ENCODE results near the gene FBXL17.
A peak's percentile ranks its signal among the peaks of the same experiment; 100 is the strongest.

The FBXL17 gene

DNA sequence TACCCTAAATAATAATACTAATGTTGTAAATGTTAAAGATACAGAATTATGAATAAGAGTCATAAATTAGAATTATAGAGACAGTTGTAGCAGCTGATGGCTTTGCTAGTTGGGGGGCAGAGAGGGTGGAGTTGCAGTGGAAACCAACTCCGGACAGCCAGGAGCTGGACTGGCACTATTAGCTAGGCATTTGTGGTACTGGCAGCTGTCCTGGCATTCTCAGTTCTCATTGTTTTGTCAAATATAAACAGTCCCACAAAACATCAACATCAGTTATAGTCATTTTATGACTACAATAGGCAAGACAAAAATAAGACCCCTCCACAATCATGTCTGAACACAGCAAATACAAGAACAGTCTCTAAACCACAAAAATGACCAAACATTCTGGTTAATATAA, 2.8 kb upstream of the FBXL17 start:
- Histone ChIP-seq H3K4me1 (ENCODE audit: insufficient read depth, low read length) (peaks cover 1% of the 10 kb centered on the region; the same call in 1 of the 2 replicates), H3K9me3 (ENCODE audit: control insufficient read depth, insufficient read depth, low read length) (no peaks in the 10 kb centered on the region), H3K36me3 (ENCODE audit: insufficient read depth, low read length) (no peaks in the 10 kb centered on the region), H3K9ac (ENCODE audit: low read depth, low read length) (no peak overlapping the region)

DNA sequence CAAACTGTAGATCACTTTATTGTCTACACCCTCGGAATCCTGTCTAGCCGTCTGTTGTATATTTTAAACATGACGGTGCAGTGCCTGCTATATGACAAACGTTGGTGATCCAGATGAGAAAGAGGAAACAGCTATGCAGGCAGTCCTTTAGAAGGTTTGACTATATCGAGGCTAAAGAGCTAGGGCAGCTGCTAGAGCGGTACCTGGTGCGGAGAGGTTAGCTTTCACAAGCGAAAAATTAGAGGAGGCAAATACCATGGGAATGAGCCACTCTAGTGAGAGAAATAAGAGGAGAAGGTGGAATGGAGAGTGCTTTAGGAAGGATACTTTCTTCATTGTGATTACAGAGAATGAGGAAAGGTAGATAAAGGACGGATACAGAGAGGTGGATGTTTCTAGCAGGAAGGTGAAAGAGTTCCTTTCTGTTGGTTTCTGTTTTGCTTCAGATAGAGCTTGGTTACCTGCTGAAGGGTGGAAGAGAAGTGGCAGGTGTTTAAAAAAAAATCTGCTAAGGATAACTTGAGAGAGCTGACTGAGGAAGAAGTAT, 959 bp upstream of the FBXL17 start:
- Histone ChIP-seq H3K9ac (ENCODE audit: low read depth, low read length) (peak overlapping the region; percentile 79), H3K9me3 (ENCODE audit: control insufficient read depth, insufficient read depth, low read length) (no peaks in the 10 kb centered on the region), H3K36me3 (ENCODE audit: insufficient read depth, low read length) (no peaks in the 10 kb centered on the region), H3K4me1 (ENCODE audit: insufficient read depth, low read length) (peaks cover 9% of the 10 kb centered on the region; the same call in 1 of the 2 replicates)

DNA sequence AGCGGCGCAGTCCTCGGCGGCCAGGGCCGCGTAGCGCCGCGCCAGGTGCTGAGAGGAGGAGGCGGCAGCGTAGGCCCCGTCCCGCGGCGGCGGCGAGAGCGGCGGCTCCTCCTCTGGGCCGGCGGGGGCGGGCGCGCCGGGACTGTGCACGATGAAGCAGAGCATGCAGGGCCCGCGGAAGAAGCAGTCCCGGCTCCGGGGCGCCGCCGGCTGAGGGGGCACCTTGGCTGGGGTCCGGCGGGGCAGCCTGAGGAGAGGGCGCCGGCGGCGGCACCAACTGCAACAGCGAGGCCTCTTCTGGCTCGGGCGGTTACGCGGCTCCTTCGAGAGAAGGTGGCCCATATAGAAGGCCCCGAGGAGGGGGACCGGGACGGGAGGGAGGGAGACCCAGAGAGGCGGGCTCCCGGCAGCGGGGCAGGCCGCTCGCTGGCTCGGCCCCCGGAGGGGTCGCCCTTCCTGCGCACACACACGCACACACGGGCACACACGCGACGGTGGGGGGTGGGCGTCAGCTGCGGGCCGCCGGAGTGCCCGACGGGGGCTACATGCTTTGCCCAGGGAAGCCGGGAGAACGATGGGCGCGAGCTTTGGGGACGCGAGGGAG, 446 bp downstream of the FBXL17 start:
- Histone ChIP-seq H3K9ac (ENCODE audit: low read depth, low read length) (peak overlapping the region; percentile 79), H3K9me3 (ENCODE audit: control insufficient read depth, insufficient read depth, low read length) (no peaks in the 10 kb centered on the region), H3K4me1 (ENCODE audit: insufficient read depth, low read length) (peaks cover 9% of the 10 kb centered on the region; the same call in 1 of the 2 replicates), H3K36me3 (ENCODE audit: insufficient read depth, low read length) (no peaks in the 10 kb centered on the region)

DNA sequence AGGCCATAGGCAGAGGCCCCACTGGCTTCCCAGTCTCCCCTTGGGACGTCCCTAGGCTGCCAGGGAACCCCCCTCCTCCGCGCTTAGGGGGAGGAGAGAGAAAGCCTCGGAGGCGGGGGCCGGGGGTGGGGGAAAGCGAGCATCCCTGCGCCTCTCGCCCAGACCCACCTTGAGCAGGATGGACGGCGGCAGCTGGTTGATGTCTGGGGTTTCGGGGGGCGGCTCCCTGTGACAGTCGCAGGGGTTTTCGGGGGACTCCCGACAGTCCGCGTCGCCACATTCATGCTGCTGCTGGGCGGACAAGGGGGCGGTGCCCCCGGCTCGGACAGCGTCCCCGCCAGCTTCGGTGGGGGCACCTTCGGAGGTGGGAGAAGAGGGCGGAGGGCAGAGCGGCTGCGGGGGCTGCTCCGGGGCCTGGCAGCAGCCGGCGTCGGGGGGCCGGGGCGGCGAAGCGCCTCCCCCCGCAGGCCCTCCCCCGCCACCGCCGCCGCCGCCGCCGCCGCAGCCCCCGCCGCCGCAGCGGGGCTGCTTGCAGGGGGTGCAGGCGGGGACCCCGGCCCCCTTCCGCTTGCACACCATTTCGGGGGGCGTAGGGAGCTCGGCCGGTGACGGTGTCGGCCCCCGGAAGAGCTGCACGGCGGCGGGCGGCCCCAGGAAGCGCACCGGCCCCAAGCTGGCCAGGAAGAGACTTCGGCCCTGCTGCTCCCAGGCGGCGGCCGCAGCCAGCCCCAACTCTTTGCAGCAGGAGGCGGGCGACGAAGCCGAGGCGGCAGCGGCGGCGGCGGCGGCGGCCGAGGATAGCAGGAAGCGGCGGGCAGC, 1.2 kb downstream of the FBXL17 start:
- H3K4me1 ChIP-seq (ENCODE audit: insufficient read depth, low read length), result peaks cover 9% of the 10 kb centered on the region; the same call in 1 of the 2 replicates
- H3K9me3 ChIP-seq (ENCODE audit: control insufficient read depth, insufficient read depth, low read length), result 0 out of 2 replicates have a peak, but pooled peaks cover under 1% of the 10 kb centered on the region
- peak overlapping the region; percentile 79 for H3K9ac ChIP-seq (ENCODE audit: low read depth, low read length)
- no peaks in the 10 kb centered on the region for H3K36me3 ChIP-seq (ENCODE audit: insufficient read depth, low read length)

DNA sequence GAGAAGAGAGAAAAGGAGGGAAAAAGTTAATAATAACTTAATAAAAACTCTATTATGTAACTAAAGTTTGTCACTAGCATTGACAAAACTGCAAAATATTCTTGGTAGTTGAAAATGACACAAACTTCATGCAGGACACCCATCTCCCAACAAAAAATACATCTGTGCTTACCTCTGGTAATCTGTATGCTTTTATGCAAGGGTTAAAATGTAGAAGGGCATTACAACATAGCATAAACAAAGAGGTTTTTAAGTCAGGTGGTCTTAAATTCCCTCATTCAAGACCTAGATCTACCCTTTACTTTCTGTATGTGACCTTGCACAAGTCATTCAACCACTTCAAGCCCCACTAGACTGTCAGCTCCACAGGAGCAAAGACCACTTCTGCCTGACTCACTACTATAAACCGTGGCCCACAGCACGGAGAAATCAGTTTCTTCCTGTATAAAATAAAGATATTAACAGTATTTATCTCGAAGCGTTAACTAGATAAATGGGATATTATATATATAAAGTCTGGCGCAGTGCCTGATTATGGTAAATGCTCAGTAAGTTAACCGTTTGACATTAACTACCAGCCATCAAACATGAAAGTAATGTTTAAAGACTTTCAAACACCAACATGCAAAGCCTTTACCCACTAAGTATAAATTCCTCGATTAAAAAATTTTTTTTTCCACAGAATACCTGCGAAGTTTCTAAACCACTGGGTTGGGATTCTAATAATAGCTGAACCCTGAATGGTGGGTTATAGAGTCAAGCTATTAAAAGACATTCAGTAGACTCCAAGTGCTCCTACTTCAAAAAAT, 2.0 kb downstream of the FBXL17 start:
- H3K36me3 ChIP-seq (ENCODE audit: insufficient read depth, low read length), result no peaks in the 10 kb centered on the region
- 0 out of 2 replicates have a peak, but pooled peaks cover 4% of the 10 kb centered on the region for H3K9me3 ChIP-seq (ENCODE audit: control insufficient read depth, insufficient read depth, low read length)
- peaks cover 9% of the 10 kb centered on the region; the same call in 1 of the 2 replicates for H3K4me1 ChIP-seq (ENCODE audit: insufficient read depth, low read length)
- H3K9ac ChIP-seq (ENCODE audit: low read depth, low read length), result peak overlapping the region; percentile 79

DNA sequence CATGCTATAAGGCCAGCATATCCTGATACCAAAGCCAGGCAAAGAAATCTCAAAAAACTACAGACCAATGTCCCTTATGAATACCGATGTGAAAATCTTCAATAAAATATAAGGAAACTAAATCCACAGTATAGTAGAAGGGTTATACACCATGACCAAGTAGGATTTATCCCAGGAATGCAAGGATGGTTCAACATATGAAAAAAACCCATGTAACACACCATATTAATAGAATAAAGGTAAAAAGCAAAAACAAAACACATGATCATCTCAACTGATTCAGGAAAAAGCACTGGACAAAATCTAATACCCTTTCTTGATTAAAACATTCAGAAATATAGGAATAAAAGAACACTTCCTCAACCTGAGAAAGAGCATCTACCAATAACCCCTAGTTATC, 6.1 kb downstream of the FBXL17 start:
- Histone ChIP-seq H3K9ac (ENCODE audit: low read depth, low read length) (no peak overlapping the region), H3K4me1 (ENCODE audit: insufficient read depth, low read length) (peaks cover 9% of the 10 kb centered on the region; the same call in 1 of the 2 replicates), H3K9me3 (ENCODE audit: control insufficient read depth, insufficient read depth, low read length) (peaks cover 18% of the 10 kb centered on the region), H3K36me3 (ENCODE audit: insufficient read depth, low read length) (no peaks in the 10 kb centered on the region)

DNA sequence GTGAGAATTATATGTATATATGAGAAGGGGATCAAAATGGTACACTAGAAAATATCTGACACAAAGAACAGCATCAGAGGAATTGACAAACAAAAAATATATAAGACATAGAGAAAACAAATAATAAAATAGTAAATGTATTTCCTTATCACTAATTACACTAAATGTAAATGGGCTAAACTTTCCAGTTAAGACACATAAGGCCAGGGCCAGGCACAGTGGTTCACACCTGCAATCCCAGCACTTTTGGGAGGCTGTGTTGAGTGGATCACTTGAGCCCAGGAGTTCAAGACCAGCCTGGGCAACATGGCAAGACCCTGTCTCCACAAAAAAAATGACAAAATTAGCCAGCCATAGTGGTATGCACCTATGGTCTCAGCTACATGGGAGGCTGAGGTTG, 8.5 kb downstream of the FBXL17 start:
- peaks cover 18% of the 10 kb centered on the region for H3K9me3 ChIP-seq (ENCODE audit: control insufficient read depth, insufficient read depth, low read length)
- H3K9ac ChIP-seq (ENCODE audit: low read depth, low read length), result no peak overlapping the region
- H3K36me3 ChIP-seq (ENCODE audit: insufficient read depth, low read length), result no peaks in the 10 kb centered on the region
- H3K4me1 ChIP-seq (ENCODE audit: insufficient read depth, low read length), result no peaks in the 10 kb centered on the region

DNA sequence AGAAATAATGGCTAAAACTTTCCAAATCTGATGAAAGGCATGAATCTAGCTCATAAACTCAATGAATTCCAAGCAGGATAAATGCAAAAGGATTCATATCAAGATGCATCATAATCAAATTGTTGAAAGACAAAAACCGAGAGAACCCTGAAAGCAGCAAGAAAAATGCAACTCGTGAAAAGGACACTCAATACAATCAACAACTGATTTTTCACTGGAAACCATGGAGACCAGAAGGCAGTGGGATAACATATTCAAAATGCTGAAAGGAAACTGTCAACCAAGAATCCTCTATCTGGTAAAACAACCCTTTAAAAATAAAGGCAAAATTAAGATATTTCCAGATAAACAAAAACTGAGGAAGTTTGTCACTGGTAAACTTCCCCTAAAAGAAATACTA, 9.5 kb downstream of the FBXL17 start:
- Histone ChIP-seq H3K9ac (ENCODE audit: low read depth, low read length) (no peak overlapping the region), H3K9me3 (ENCODE audit: control insufficient read depth, insufficient read depth, low read length) (peaks cover 18% of the 10 kb centered on the region), H3K36me3 (ENCODE audit: insufficient read depth, low read length) (no peaks in the 10 kb centered on the region), H3K4me1 (ENCODE audit: insufficient read depth, low read length) (no peaks in the 10 kb centered on the region)

DNA sequence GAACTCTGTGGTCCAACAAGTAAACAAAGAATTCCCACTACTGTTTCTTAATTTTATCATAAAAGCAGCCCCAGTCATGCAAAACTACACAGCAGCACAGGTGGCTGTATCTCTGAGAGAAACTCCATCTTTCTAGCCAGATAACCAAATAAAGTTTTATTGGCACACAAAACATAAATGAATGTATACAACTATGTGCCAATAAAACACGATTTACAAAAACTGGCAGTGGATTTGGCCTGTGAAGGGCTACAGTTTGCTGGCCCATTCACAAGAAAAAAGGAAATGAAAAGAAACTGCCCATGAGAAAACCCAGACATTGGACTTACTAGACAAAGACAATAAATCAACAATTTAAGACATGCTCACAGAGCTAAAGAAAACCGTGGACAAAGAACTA, 10.6 kb downstream of the FBXL17 start:
- Histone ChIP-seq H3K36me3 (ENCODE audit: insufficient read depth, low read length) (no peaks in the 10 kb centered on the region), H3K9ac (ENCODE audit: low read depth, low read length) (no peak overlapping the region), H3K4me1 (ENCODE audit: insufficient read depth, low read length) (no peaks in the 10 kb centered on the region; the same call in 1 of the 2 replicates), H3K9me3 (ENCODE audit: control insufficient read depth, insufficient read depth, low read length) (peaks cover 18% of the 10 kb centered on the region)

DNA sequence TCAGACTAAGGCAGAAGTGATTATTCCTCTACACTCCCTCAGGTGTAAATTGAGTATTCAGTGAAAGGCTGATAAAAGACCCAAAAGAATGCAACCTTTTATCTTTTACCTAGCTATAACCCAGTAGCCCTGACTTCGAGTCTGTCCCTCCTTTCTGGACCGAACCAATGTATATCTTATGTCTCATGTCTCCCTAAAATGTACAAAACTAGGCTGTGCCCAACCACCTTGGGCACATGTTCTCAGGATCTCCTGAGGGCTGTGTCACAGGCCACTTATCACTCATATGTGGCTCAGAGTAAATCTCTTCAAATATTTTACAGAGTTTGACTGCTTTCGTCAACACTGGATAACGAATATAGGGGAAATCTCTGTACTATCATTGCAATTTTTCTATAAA, 12.7 kb downstream of the FBXL17 start:
- Histone ChIP-seq H3K36me3 (ENCODE audit: insufficient read depth, low read length) (no peaks in the 10 kb centered on the region), H3K4me1 (ENCODE audit: insufficient read depth, low read length) (no peaks in the 10 kb centered on the region; the same call in 1 of the 2 replicates), H3K9ac (ENCODE audit: low read depth, low read length) (no peak overlapping the region), H3K9me3 (ENCODE audit: control insufficient read depth, insufficient read depth, low read length) (peaks cover 14% of the 10 kb centered on the region)

DNA sequence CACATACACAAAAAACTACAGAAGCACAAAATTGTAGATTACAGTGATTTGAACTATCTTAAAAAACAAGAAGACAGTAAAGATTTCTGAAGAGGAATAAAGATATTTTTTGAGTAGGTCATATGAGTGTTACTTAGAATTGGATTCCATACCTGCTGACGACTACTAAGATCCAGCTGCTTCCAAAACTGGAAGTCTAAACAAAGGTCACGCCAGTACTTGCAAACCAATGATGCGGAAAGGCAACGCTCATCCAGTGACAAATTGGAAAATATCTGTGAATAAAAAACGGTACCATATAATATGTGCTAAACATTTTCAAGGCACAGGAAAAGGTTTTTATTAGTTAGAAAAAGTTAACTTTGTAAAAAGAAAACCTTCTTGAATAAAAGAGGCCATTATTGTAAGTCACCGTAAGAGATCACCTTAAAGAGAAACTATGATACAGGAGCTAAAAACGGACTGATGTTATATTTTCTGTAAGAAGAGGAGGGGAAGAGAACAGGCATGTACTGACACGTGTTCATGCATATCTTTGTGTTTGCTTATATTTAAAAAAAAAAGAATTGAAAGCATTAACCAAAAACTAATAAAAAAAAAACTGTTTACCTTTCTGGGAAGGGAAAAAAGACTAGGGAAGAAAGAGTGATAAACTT, 14.1 kb downstream of the FBXL17 start:
- H3K4me1 ChIP-seq (ENCODE audit: insufficient read depth, low read length), result no peaks in the 10 kb centered on the region; the same call in 1 of the 2 replicates
- H3K36me3 ChIP-seq (ENCODE audit: insufficient read depth, low read length), result no peaks in the 10 kb centered on the region
- H3K9ac ChIP-seq (ENCODE audit: low read depth, low read length), result no peak overlapping the region
- H3K9me3 ChIP-seq (ENCODE audit: control insufficient read depth, insufficient read depth, low read length), result peaks cover 7% of the 10 kb centered on the region; the same call in 1 of the 2 replicates

DNA sequence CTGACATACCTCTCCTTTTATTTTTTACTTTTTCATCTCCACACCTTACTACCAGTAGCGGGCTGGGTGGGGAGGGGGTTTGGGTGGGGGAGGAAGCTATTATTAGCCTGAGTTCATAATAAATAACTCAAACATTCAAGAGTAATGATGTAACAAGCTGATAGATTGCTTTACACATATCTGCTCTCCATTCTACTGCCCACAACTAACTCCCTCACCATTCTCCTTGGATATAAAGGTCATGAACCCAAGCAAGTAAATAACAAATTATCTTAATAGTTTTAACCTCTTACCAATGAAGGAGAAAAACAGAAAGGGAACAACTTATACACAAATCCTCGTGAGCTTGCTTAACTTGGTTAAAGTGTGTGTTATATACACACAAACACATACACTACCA, 15.4 kb downstream of the FBXL17 start:
- Histone ChIP-seq H3K4me1 (ENCODE audit: insufficient read depth, low read length) (no peaks in the 10 kb centered on the region; the same call in 1 of the 2 replicates), H3K9ac (ENCODE audit: low read depth, low read length) (no peak overlapping the region)

DNA sequence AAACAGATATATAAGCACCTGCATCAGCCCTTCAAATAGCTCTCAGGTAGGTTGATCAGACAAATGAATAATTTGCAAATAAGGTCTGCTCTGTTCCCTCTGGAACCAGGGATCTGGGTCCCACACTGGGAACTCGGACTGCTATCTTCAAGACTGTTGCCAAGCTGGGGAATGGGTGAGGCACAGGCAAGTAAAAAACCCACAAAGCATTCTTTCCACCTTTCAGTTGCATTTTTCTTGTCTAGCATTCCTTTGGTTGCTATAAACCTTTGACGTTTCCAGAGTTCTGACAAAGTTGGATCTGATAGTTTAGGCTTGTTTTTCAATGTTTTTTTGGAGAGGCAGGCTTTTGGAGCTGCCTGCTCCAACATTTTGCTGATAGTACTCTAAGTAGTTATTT, 20.1 kb downstream of the FBXL17 start:
- H3K36me3 ChIP-seq (ENCODE audit: insufficient read depth, low read length), result no peaks in the 10 kb centered on the region
- H3K4me1 ChIP-seq (ENCODE audit: insufficient read depth, low read length), result no peaks in the 10 kb centered on the region; the same call in 1 of the 2 replicates
- no peak overlapping the region for H3K9ac ChIP-seq (ENCODE audit: low read depth, low read length)
- H3K9me3 ChIP-seq (ENCODE audit: control insufficient read depth, insufficient read depth, low read length), result no peaks in the 10 kb centered on the region

More for the DNA sequence above, 15.4 kb downstream of the FBXL17 start:
- no peaks in the 10 kb centered on the region; the same call in 1 of the 2 replicates for H3K9me3 ChIP-seq (ENCODE audit: control insufficient read depth, insufficient read depth, low read length)
- no peaks in the 10 kb centered on the region for H3K36me3 ChIP-seq (ENCODE audit: insufficient read depth, low read length)

Measured in ES-I3 (cell line).